Measurements from ENCODE around the gene PLCL2.

The PLCL2 gene

DNA sequence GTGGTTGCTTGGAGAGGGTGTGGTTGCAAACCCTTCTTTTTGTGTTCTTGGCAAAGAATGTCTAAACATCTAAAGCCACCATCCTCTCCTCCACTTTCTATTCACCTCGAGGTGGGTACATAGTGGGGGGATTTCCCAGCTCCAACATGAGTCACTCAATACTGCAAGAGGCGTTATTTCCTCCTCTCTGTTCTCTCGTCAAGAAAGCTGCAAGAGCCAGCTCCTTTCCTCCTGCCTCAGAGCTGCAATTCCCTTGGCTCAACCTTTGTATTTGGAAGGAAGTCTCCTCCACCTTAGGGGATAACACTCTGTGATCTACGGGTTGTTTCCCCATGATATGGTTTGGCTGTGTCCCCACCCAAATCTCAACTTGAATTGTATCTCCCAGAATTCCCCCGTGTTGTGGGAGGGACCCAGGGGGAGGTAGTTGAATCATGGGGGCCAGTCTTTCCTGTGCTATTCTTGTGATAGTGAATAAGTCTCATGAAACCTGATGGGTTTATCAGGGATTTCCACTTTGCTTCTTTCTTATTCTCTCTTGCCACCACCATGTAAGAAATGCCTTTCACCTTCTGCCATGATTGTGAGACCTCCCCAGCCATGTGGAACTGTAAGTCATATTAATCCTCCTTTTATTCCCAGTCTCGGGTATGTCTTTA lies 138.4 kb downstream of the PLCL2 start:
- DNase-seq = peak; percentile 48

DNA sequence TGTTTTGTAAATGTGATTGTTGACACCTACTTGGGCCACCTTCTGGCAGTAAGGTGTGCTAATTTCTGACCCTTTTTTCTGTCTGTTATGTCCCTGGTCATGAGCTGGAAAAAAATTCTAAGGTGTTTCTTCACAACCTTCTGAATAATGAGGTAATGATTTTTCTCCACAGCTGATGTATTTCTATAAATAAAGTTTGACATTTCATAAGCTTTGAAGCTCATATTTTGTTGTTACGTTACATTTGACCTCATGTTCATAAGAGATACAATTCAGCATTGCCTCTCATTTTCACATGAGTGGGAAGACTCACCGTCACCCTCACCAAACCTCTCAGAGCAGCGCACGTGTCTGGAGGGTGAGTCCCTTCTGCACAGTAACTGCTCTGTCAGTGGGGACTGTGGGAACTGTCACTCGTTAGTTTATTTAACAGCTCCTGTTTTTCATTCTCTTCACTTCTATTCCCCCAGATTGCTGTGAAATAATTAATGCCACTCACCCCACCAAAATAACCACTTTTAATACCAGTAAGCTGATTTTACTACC lies 140.9 kb downstream of the PLCL2 start:
- no peak for DNase-seq

DNA sequence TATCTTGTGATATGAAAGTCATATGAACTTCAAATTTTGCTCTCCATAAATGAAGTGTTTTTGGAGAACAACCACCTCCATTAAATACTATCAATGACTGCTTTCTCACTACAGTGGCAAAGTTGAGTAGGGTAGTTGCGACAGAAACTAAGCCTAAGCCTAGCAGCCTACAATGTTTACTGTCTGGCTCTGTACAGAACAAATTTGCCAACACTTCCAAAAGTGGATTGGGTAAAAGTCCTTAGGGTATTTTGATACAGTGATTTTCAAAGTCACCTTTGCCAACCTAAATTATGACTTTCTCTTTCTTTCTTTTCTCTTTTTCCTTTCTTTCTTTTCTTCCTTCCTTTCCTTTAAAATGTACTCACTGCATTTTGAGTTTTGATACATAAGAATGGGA lies 142.6 kb downstream of the PLCL2 start:
- no peak for DNase-seq

DNA sequence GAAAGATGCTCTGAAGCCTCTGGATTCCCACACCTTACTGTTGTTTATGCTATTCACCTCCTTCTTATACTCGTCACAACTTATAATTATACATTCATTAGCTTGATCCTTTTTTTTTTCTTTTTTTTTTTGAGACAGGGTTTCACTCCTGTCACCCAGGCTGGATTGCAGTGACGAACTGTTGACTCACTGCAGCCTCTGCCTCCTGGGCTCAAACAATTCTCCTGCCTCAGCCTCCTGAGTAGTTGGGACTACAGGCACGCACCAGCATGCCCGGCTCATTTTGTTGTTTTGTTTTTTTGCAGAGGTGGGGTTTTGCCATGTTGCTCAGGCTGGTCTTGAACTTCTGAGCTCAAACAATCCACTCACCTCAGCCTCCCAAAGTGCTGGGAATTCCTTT lies 143.6 kb downstream of the PLCL2 start:
- no peak for DNase-seq

DNA sequence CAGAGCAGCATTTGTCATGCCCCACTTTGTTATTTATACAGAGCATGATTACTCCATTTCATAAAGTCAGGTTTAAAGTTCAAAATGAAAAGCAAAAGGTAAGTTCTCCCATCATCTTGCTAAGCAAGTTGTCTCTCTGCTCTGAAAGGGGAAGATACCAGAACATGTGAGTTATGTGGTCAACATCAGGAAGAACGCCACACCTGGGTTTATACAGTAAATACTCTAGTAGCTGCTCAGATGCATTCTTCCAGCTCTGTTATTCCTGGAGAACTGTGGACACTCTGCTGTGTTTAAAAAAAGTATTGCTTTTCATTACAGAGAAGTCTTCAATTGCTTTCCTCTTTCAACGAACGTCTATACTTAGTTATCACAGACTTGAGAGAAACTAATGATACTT lies 145.7 kb downstream of the PLCL2 start:
- DNase-seq = no peak

DNA sequence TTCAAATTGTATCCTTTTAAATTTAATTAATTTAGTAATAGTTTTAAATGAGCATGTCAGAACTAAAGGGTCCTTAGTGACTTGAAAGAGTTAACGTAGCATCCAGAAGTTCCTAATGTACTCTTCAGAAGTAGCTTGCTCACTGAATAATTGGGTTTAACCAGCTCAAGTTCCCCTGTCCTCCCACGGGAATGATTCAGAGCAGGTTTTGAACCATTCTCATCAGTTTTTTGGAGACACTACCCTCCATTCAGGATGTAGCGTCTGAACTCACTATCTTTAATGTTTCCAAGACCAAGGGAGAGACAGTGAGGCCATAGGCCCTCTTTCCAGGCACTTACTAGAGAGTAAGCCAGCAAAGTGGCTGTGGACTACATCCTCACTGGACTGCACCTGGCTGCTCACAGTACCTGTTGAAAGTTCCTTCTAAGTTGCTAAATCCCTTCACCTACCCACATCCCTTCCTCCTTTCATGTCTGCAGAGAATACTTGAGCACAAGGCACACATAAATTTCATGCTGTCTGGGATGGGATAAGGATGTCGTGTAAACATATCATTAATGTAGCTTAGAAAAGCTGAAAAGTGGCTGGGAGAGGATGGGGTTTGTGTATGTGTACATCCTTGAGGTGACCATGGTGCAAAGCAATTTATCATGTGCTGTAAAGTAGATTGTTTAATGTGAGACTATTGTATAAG lies 146.3 kb downstream of the PLCL2 start:
- DNase-seq = no peak

DNA sequence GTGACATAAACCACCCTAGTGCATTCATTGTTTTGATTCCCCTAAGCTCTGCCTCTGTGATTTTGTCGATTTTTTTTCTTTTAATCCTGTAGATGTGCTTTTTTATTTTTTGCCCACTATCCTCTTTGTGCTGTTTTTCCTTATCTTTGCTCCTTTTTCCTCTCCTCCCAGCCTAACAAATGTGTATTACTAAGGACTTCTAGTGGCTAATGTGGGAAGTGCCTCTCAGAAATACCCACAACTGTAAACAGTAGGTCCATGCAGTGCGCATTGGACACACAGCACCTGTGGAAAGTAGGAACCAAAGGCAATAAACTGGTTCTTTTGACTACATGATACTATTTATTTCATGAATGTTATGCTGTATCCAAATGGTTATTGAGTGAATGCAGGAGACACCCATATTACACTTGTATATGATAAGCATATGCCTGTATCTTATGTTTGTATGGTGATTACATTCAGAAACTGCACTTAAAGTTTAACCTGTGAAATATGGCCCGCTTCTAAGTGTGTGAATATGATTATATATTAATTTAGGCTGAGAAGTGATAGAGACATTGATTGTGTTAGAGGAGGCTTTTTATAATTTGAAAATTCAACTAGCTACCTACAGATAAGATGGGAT lies 147.8 kb downstream of the PLCL2 start:
- no peak for DNase-seq

DNA sequence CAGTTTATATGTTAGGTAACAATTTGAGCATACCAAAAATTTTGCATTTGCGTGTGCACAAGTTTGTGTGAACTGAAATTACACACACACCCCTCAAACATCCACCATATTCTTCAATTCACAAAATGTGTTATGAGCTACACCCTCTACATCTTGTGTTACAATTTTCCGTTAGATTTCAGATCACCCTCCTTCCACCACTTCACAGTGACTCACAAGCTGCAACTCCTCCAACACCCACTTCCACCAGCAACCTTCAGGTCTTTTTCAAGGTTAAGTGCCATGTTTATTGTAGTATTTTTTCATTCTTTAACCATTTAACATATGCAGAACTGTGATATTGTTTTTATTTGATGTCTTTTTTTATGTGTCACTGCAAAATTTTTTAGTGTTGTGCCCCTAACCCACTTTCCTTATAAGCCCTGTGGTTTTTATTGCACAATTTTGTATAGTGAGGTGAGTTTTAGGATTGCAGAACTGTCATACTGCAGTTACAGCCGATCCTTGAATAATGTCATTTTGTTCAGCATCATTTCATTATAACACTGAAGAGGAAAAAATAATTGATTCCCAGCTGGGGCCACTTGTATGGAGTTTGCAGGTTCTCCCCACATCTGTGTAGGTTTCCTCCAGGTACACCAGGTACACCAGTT lies 148.9 kb downstream of the PLCL2 start:
- peak; percentile 12 for DNase-seq

DNA sequence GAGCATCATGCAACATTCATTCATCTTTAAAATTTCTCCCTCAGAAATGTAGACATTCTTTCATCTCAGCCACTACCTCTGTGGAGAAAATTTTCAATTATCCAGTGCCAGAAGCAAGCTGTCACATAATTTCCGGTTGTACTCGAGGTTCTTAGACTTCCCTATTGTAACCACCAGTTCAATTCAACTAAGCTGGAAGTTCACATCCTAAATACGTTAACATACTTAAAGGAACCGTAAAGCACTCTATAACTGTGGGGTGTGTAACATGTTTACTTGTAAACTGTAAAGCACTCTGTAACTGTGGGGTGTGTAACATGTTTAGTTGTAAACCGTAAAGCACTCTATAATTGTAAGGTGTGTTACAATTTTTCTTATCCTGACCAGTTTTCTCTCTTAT lies 150.3 kb downstream of the PLCL2 start:
- no peak for DNase-seq

DNA sequence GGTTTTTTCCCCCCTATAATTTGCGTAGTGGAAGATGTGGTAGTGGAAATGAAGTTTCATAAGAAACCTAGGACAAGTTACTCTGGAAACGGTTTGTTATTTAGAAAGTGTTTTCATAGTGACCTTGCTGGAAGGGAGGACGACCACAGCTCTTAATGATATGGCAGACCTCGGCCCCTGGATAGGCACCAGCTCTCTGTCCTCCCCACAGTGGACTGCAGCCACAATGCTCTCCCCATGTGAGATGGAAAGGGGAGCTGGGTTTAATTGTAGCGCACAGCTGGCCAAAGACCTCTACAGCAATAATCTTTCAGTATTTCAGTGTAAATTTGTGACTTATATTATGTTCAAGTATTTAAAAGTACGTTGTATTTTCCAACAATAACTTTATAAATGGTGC lies 151.2 kb downstream of the PLCL2 start:
- no peak for DNase-seq

DNA sequence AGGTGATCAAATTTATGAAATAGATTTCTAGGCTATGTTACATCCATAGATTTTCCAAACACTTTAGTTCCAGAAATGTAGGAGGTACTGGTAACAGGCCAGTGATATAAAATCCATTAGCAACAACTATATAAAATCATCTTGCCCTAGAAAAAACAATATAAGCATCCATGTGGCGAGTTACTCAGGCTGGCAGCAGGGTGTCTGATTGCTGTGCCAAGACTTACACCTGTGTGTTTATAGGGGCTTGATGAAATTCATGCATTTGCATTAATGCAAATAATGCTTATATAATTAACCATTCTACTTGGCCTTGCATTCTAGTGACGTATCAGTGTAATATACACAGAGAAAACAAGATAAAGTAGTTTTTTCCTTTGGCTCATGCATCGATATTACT lies 153.4 kb downstream of the PLCL2 start:
- no peak for DNase-seq

DNA sequence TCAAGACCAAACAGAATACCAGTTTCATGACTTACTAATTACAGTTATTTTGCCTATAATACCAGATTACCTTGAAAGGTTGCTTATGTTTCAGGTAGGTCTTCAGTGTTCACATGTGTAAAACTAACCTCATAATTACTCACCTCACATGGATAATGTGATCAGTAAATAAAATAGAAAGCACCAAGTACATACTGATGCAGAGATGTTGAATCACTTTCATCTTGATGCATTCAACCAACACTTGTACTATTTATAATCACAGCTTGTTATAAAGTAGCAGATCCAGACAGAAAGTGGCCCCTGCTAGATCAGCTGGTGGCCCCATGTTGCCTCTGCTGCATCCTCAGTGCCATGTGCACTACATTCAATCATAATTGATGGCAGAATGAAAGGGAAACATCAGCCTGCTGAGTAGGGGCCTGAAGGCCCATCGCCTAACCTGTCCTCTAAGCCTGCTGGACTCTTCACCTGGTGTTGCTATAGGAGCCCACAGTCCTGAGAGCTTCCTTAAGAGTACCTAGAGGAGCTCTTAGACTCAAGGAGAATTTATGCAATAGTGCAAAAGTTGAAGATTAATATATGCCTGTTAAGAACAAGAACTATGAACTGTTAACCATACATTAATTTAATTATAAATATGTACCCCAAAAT lies 154.3 kb downstream of the PLCL2 start:
- no peak for DNase-seq

DNA sequence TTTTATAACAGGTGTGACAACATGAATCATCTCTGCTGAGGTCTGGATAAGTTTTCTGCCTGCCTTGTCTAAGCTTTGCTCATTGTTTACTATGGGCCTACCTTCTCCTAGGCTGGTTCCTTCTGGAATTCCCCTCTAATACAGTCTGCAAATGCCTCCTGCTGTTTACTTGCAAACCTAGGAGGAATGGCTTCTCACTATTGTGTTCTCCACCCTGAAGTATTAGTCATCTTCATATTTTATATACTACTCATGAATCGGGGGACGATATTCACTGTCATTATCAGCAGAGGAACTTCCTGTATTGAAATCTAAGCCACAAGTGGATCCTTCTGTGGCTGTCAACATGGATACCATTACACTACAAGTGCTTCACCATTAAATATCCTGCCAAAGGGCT lies 154.8 kb downstream of the PLCL2 start:
- DNase-seq = no peak

DNA sequence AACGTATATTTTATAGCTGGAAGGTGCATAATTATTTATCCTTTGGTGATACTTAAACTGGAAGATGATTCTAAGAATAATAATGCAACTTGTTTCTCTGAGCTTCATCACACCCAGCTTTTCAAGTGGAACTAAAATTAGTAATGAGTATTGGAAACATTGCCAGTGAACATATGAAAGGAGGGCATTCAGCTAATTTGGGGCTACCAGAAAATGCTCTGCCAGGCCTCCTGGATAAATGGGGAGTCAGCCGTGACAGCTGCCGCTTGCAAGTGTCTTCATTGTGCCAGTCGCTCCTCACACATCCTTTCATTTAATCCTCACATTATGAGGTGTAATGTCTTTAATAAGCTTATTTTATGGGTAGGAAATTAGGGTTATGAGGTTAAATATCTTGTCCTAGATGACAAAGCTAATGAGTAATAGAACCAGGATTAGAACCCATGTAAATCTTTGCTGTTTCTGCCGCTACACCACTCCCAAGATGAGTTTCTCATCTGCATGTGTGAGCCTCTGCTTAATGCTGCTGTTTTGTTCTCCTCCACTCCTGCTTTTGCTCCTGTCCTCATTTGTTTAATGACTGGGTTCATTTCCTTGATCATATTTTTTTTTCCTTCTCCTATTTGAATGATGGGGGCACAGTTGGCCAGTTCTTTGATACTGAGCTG lies 155.7 kb downstream of the PLCL2 start:
- no peak for DNase-seq

DNA sequence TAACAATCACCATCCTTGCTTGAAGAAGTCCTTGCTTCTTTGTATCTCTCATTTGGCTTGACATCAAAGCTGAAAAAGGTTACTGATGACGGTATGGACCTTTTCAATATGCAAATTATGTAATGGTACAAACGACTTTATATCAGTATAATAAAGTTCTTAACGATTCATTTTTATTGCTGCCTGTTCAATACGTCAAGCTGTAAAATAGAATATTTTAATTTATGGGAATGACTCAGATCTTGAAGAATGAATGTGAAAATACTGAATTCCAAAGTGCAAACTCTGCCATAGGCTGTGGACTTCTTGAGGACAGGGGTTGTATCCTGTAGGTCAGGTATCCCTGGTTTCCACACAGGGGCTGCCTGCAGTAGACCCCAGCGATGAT lies 156.2 kb downstream of the PLCL2 start:
- DNase-seq = no peak

DNA sequence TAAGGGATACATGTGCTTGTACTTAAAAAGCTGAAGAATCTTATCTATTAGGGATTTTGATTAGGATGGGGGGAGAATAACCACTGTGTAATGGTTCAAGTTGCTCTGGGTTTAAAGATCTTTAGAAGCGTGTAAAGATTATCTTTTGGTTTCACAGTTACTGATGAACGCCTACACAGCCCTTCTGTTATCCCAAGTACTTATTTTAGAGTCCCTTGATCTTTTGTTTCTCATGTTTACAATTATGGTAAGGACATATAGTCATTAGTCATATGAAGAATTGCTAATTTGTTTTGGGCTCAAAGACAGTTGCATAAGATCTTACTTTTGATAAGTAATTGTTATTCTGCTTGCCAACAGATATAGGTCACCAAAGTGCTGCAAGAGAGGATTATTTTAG lies 160.1 kb downstream of the PLCL2 start:
- no peak for DNase-seq

DNA sequence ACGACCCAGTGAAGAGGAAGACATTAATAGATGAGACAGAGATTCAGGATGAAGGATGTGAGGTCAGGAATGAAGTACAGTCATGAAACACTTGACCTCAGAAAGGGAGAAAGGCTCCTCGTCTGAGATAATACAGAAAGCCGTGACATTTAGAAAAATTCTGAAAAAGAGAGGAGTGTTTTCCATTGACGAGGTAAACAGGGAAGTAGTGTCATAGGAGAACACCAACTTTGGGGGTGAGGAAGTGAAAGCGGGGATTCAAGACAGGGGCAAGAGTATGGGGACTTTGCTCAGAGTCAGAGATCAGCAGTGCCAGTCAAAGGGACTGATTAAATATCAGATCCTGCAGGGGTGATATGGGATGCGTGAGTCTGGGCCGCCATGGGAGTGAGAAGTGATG lies 160.9 kb downstream of the PLCL2 start:
- DNase-seq = no peak

DNA sequence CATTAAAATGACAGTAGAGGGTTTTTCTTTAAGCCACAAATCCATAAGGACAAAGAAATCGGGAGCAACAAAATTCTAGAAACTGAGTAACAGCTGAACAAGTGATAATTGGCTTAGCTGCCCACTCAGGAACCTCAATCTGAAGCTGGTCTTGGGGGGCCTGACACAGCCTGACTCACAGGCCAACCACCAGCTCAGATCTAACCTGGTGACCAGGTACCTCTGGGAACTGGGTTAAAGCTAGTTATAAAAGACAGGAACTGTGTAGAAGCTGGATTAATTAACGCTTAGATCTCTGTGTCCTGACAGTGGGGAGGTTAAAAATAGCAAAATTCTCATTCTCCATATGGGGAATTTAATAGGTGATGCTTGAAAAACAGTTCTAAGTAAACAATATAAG lies 161.9 kb downstream of the PLCL2 start:
- DNase-seq = no peak

DNA sequence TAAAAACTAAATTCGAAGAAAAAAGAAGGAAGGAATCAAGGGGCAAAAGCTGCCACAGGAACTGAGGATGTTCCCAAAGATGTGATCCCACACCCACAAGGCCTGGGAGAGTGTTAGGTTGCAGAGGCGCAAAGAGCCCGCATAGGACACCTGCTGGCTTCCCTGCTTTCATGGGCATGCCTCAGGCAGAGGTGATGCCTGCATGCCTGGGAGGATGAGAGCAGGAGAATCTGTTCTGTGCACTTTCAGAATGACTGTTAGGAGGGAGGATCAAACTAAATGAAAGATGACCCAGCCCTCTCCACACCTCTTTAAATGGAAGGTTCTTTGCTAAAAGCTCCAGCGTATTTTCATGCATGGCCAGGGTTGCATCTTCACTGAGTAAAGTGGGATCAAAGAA lies 162.4 kb downstream of the PLCL2 start:
- no peak for DNase-seq

DNA sequence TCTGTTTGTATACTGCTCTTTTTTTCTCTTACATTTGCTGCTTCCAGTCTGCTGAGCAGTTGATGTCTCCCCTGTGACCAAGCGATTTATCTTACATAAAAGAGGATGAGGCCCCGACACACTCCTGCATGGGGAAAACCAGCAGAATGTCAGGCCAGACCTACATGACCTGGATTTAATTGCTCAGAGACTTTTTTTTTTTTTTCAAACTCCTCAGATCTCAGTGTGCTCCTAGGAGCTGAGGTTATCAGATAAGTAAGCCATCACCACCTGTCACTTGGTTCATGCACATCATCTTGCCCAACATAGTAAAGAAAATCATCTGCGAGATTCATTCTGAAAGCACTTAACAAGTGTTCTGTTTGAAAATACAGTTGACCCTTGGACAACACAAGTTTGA lies 163.1 kb downstream of the PLCL2 start:
- DNase-seq = no peak

DNA sequence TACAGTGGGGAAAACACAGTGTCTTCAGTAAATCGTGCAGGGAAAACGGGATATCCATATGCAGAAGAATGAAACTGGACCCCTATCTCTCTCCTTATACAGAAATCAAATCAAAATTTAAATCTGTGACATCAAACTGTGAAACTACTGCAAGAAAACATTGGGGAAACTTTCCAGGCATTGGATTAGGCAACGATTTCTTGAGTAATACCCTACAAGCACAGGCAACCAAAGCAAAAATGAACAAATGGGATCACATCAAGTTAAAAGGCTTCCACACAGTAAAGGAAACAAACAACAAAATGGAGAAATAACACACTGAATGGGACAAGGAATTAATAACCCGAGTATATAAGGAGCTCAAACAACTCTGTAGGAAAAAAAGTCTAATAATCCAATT lies 165.3 kb downstream of the PLCL2 start:
- no peak for DNase-seq

DNA sequence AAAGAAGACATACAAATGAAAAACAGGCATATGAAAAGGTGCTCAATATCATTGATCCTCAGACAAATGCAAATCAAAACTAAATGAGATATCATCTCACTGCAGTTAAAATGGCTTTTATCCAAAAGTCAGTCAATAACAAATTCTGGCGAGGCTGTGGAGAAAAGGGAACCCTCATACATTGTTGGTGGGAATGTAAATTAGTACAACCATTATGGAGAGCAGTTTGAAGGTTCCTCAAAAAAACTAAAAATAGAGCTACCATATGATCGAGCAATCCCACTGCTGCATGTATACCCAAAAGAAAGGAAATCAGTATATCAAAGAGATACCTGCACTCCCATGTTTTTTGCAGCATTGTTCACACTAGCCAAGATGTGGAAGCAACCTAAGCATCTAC lies 165.8 kb downstream of the PLCL2 start:
- no peak for DNase-seq

DNA sequence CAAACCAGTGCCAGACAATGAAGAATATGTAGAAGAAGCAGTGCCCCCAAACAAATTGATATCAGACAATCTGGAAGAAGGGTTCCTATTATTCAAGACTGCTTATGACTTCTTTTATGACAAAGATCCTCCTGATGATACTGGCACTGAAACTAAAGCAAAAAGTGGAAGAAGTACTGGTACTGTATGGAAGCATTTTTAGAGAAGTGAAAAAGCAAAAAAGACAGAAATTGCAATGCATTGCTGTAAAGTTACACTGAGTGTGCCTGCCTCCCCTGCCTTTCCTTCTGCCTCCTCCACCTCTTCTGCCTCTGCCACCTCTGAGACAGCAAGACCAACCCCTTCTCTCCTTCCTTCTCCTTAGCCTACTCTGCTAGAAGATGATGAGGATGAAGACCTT lies 167.6 kb downstream of the PLCL2 start:
- no peak for DNase-seq

All from activated gamma-delta T cell treated with Interleukin-2 at 50 U/mL for 16 hours (primary cell).